HepG2 (cell line): ENCODE data around the gene PARD3. TPM values are rescaled to one million over a fixed set of nuclear protein-coding genes. Genes with fewer than 3 reads are reported as not detected.

Experiments
- AGO2 ChIP-seq: fragments of 200-400 bp; formaldehyde crosslinking; optimal IDR thresholded peaks from 2 replicates; pipeline ENCODE3; 2017; ENCODE audit warnings: mild to moderate bottlenecking, low read depth, low read length, moderate library complexity
- ARNTL ChIP-seq: sonication (generic); formaldehyde crosslinking; IDR thresholded peaks from 2 replicates; pipeline ENCODE4 v1.4.0; 2020; ENCODE audit warnings: mild to moderate bottlenecking, missing genetic modification reagents
- ASH2L ChIP-seq: fragments of 300-600, 200-600 bp; sonication (generic); IDR thresholded peaks from 2 replicates; pipeline ENCODE4 v1.7.0; 2017; ENCODE audit warnings: low read depth, mild to moderate bottlenecking, moderate library complexity, mixed read lengths, low read length; ENCODE audit not compliant: insufficient read length
- ATF7-NPFF ChIP-seq: sonication (generic); formaldehyde crosslinking; IDR thresholded peaks from 2 replicates; pipeline ENCODE4 v1.8.1; 2023; ENCODE audit warnings: mild to moderate bottlenecking, low read depth, missing genetic modification reagents, moderate library complexity
- BHLHE40 ChIP-seq: IDR thresholded peaks from 2 replicates; pipeline ENCODE4 v1.6.1; 2011; ENCODE audit warnings: low read length, improper control_type of control experiment
- CBX1 ChIP-seq: IDR thresholded peaks from one replicate; pipeline ENCODE4 v1.6.1; 2016; ENCODE audit warnings: antibody characterized with exemption, low read depth
- DDIT3 ChIP-seq: sonication (generic); formaldehyde crosslinking; IDR thresholded peaks from 2 replicates; pipeline ENCODE4 v1.4.0; 2020; ENCODE audit warnings: mild to moderate bottlenecking, missing genetic modification reagents
- FOXA1 ChIP-seq, 2 experiments: fragments of 450-650 bp in 1 of 2; sonication (generic) in 1 of 2; formaldehyde crosslinking in 1 of 2; IDR thresholded peaks; 2 replicates each; pipeline versions ENCODE4 v1.4.0 to v1.6.1; 2016 to 2020; ENCODE audit warnings: missing genetic modification reagents in 1 of 2
- HMGXB4 ChIP-seq, 2 experiments: sonication (generic) in 1 of 2; formaldehyde crosslinking in 1 of 2; IDR thresholded peaks; 2 replicates each; pipeline versions ENCODE4 v1.4.0 to v1.6.1; 2018 to 2020; ENCODE audit warnings: missing genetic modification reagents in 2 of 2, borderline replicate concordance in 1 of 2, low read depth in 1 of 2, mild to moderate bottlenecking in 1 of 2, missing biosample characterization in 1 of 2
- HNRNPLL ChIP-seq: fragments of 200-400 bp; formaldehyde crosslinking; IDR thresholded peaks from 2 replicates; pipeline ENCODE4 v1.6.1; 2017; ENCODE audit warnings: mild to moderate bottlenecking, low read depth, low read length; ENCODE audit not compliant: poor library complexity, severe bottlenecking
- KMT2B ChIP-seq: IDR thresholded peaks from 2 replicates; pipeline ENCODE4 v1.6.1; 2016; ENCODE audit warnings: missing genetic modification reagents, missing compliant biosample characterization
- MXD1 ChIP-seq: sonication (generic); formaldehyde crosslinking; IDR thresholded peaks from 2 replicates; pipeline ENCODE4 v1.4.0; 2020; ENCODE audit warnings: mild to moderate bottlenecking, missing genetic modification reagents
- NR2F1 ChIP-seq, 2 experiments: fragments of 450-650 bp in 1 of 2; formaldehyde crosslinking in 1 of 2; IDR thresholded peaks; 2 replicates each; pipeline versions ENCODE4 v1.5.0 to v1.6.1; 2016 to 2020; ENCODE audit warnings: mild to moderate bottlenecking in 1 of 2, missing compliant biosample characterization in 1 of 2, missing genetic modification reagents in 1 of 2, moderate library complexity in 1 of 2
- SAP130 ChIP-seq: IDR thresholded peaks from 2 replicates; pipeline ENCODE4 v1.6.1; 2016; ENCODE audit warnings: low read depth
- SP5 ChIP-seq: IDR thresholded peaks from 2 replicates; pipeline ENCODE4 v1.6.1; 2016; ENCODE audit warnings: low read depth, borderline replicate concordance
- TBX2 ChIP-seq: sonication (generic); formaldehyde crosslinking; IDR thresholded peaks from 2 replicates; pipeline ENCODE4 v1.5.0; 2020; ENCODE audit warnings: missing genetic modification reagents, mild to moderate bottlenecking, borderline replicate concordance
- UBTF ChIP-seq: sonication (generic); formaldehyde crosslinking; IDR thresholded peaks from 2 replicates; pipeline ENCODE4 v1.4.0; 2020; ENCODE audit warnings: mild to moderate bottlenecking, missing genetic modification reagents
- ZEB1 ChIP-seq: IDR thresholded peaks from 2 replicates; pipeline ENCODE4 v1.6.1; 2012; ENCODE audit warnings: mild to moderate bottlenecking, low read depth, inconsistent platforms; ENCODE audit not compliant: insufficient replicate concordance
- ZNF124 ChIP-seq: sonication (generic); formaldehyde crosslinking; IDR thresholded peaks from 2 replicates; pipeline ENCODE4 v1.4.0; 2020; ENCODE audit warnings: missing genetic modification reagents
- ZNF333 ChIP-seq: sonication (generic); formaldehyde crosslinking; IDR thresholded peaks from 2 replicates; pipeline ENCODE4 v1.4.0; 2020; ENCODE audit warnings: mild to moderate bottlenecking, missing genetic modification reagents, borderline replicate concordance
- ZNF562 ChIP-seq: sonication (generic); formaldehyde crosslinking; IDR thresholded peaks from 2 replicates; pipeline ENCODE4 v1.8.0; 2022; ENCODE audit warnings: missing genetic modification reagents, borderline replicate concordance
- ZNF605 ChIP-seq: sonication (generic); formaldehyde crosslinking; IDR thresholded peaks from 2 replicates; pipeline ENCODE4 v1.8.0; 2022; ENCODE audit warnings: mild to moderate bottlenecking, missing genetic modification reagents
- ZNF850 ChIP-seq: sonication (generic); formaldehyde crosslinking; conservative IDR thresholded peaks from 2 replicates; pipeline ENCODE4 v1.9.0; 2021; ENCODE audit warnings: mild to moderate bottlenecking, missing genetic modification reagents
- ZNF879 ChIP-seq: sonication (generic); formaldehyde crosslinking; IDR thresholded peaks from 2 replicates; pipeline ENCODE4 v1.8.1; 2023; ENCODE audit warnings: missing genetic modification reagents
- ZSCAN25 ChIP-seq: sonication (generic); formaldehyde crosslinking; IDR thresholded peaks from 2 replicates; pipeline ENCODE4 v1.8.0; 2022; ENCODE audit warnings: mild to moderate bottlenecking, missing genetic modification reagents
- polyA plus RNA-seq, 8 experiments: library from polyadenylated mRNA; depleted of rRNA in 3 of 8; stranded (reverse) in 7 of 8; unstranded in 1 of 8; fragments of >200 nt; fragmentation: Illumina TruSeq in 4 of 8; extraction: Trizol in 4 of 8; gene quantifications; 2 replicates each; pipeline versions ENCODE4 v1.2.1 to v1.2.3, GENCODE V29; 2011 to 2016; ENCODE audit warnings: low read depth in 4 of 8, missing spikeins in 1 of 8, mixed read lengths in 1 of 8; ENCODE audit not compliant: insufficient read depth in 1 of 8
- total RNA-seq, 5 experiments: library from RNA; depleted of rRNA; stranded (reverse); fragments of >200 nt; fragmentation: Illumina TruSeq; extraction: Trizol; gene quantifications; 2 replicates each; pipeline ENCODE4 v1.2.3, GENCODE V29; 2016; ENCODE audit warnings: low read depth in 1 of 5

The PARD3 gene
- total and polyA plus RNA-seq, 2 of the 13 experiments (the other 11 are each of a cell fraction or from before 2014, with no cell fraction given), result 40.9 to 60.0 TPM

GRCh38 chr10:34815185-34816084 is at the start of gene PARD3 (continued):
- no peak for TF ChIP-seq FOXA1 (IDR thresholded peaks at IDR 0.05)
- 0 out of 2 replicates have a peak, but pooled peaks have one; percentile 14 for TF ChIP-seq FOXA1 (CRISPR knock-in tag; IDR thresholded peaks at IDR 0.05)
- TF ChIP-seq SAP130 (CRISPR knock-in tag), result peak; percentile 64
- peak; percentile 25; the same call in 1 of the 2 replicates for TF ChIP-seq ZNF124 (CRISPR knock-in tag)
- TF ChIP-seq SP5 (CRISPR knock-in tag), result peak; percentile 63
- no peak for TF ChIP-seq ZNF333
- TF ChIP-seq ARNTL (CRISPR knock-in tag), result no peak
- no peak for TF ChIP-seq NR2F1 (CRISPR knock-in tag; IDR thresholded peaks at IDR 0.05)
- no peak for TF ChIP-seq ZNF562 (CRISPR knock-in tag)
- TF ChIP-seq HMGXB4 (CRISPR knock-in tag; IDR thresholded peaks at IDR 0.05; ENCODE audit: borderline replicate concordance in 1 of 2, low read depth in 1 of 2), result peak in 1 of 2 experiments; percentile 38; a peak in 1 of 4 replicates
- no peak for TF ChIP-seq MXD1 (CRISPR knock-in tag)
- peak; percentile 40 for TF ChIP-seq HNRNPLL
- TF ChIP-seq DDIT3 (CRISPR knock-in tag), result no peak
- TF ChIP-seq AGO2, result peak; percentile 32
- peak; percentile 40; the same call in 1 of the 2 replicates for TF ChIP-seq BHLHE40
- TF ChIP-seq ZNF605 (CRISPR knock-in tag), result 0 out of 2 replicates have a peak, but pooled peaks have one; percentile 48
- TF ChIP-seq ZEB1, result peak; percentile 12
- no peak for TF ChIP-seq CBX1
- no peak for TF ChIP-seq ZNF850 (CRISPR knock-in tag)
- TF ChIP-seq UBTF (CRISPR knock-in tag), result peak; percentile 52
- TF ChIP-seq ZSCAN25, result peak; percentile 93
- TF ChIP-seq ASH2L, result no peak
- TF ChIP-seq ATF7-NPFF (CRISPR knock-in tag), result peak; percentile 9; the same call in 1 of the 2 replicates
- no peak for TF ChIP-seq KMT2B
- TF ChIP-seq TBX2 (CRISPR knock-in tag), result peak; percentile 46; the same call in 1 of the 2 replicates
- no peak for TF ChIP-seq ZNF879 (CRISPR knock-in tag)
